Spleen (tissue), 11 donors: Measurements from ENCODE around the gene KIAA0825. TPM values are rescaled to one million over a fixed set of nuclear protein-coding genes. Genes with fewer than 3 reads are reported as not detected.
"Not testable (repeated sequence)": the region's sequence is repeated elsewhere in the genome, so short reads cannot be mapped to it uniquely, and the experiment has no call there.

Source experiments
- DNase-seq: peaks from one replicate; pipeline ENCODE4 v3.0.0-alpha.2; 2020
- H3K27ac ChIP-seq, 8 donors: fragments of 200-600 bp; sonication (generic) in 7 of 8; 1 replicate in 4 of 8; 2 replicates in 4 of 8; pipeline versions ENCODE4 v1.5.0 to v1.8.0; 2016 to 2021; ENCODE audit warnings: inconsistent platforms in 4 of 8, mild to moderate bottlenecking in 4 of 8, moderate library complexity in 1 of 8
- H3K27me3 ChIP-seq, 7 donors: fragments of 200-600 bp; sonication (generic) in 6 of 7; replicated peaks in 1 of 7; 1 replicate in 4 of 7; 2 replicates in 3 of 7; pipeline versions ENCODE4 v1.5.0 to v1.8.0; 2016 to 2021; ENCODE audit warnings: inconsistent platforms in 3 of 7, mild to moderate bottlenecking in 1 of 7
- H3K36me3 ChIP-seq, 6 donors: fragments of 200-600 bp; sonication (generic) in 5 of 6; 1 replicate in 4 of 6; 2 replicates in 2 of 6; pipeline versions ENCODE4 v1.5.0 to v1.8.0; 2016 to 2021; ENCODE audit warnings: inconsistent platforms in 2 of 6
- H3K4me1 ChIP-seq, 6 donors: fragments of 200-600 bp; sonication (generic) in 5 of 6; 1 replicate in 3 of 6; 2 replicates in 3 of 6; pipeline versions ENCODE4 v1.5.0 to v1.8.0; 2016 to 2021; ENCODE audit warnings: inconsistent platforms in 3 of 6
- H3K4me3 ChIP-seq, 8 donors: fragments of 200-600 bp; sonication (generic) in 7 of 8; 1 replicate in 4 of 8; 2 replicates in 4 of 8; pipeline versions ENCODE4 v1.5.0 to v1.8.0; 2016 to 2021; ENCODE audit warnings: inconsistent platforms in 4 of 8, mild to moderate bottlenecking in 4 of 8, moderate library complexity in 2 of 8
- H3K9me3 ChIP-seq, 8 donors: fragments of 200-600 bp; sonication (generic) in 7 of 8; 1 replicate in 4 of 8; 2 replicates in 4 of 8; pipeline versions ENCODE4 v1.5.0 to v1.8.0; 2016 to 2021; ENCODE audit warnings: inconsistent platforms in 4 of 8
- POLR2A ChIP-seq, 3 donors: fragments of 450-650 bp; IDR thresholded peaks; one replicate each; pipeline ENCODE4 v1.5.1; 2017; ENCODE audit warnings: antibody characterized with exemption in 3 of 3, mild to moderate bottlenecking in 1 of 3
- POLR2AphosphoS5 ChIP-seq, 3 donors: sonication (generic); formaldehyde crosslinking; IDR thresholded peaks; one replicate each; pipeline ENCODE4 v1.5.1; 2017; ENCODE audit warnings: antibody characterized with exemption in 3 of 3
- WGBS, 5 donors: extraction: QIAGEN DNeasy Blood & Tissue Kit in 3 of 5; methylation state at CpG; one replicate each; pipeline versions ENCODE4 v1.1.5 to v1.1.7; 2013 to 2018; 5-methylcytosine and 5-hydroxymethylcytosine counted together
- intact Hi-C: fragments of 100-400 bp; cut with DNase I; formaldehyde crosslinking; loops from one replicate; pipeline ENCODE4 v1.15.0; 2023; ENCODE audit warnings: low total_unique reads
- polyA plus RNA-seq, 3 donors: library from polyadenylated mRNA; stranded (reverse); fragments of 200-250 nt; gene quantifications; one replicate each; pipeline ENCODE4 v1.2.1, GENCODE V29; 2013
- total RNA-seq, 7 donors: library from RNA; depleted of rRNA in 3 of 7; stranded (reverse); fragments of >200 nt in 3 of 7; fragmentation: NEBNext Ultra II Directional in 4 of 7; extraction: Animal tissue kit (Norgen Biotek cat#: 25700) in 4 of 7; gene quantifications; one replicate each; pipeline versions ENCODE4 v1.1.0 to v1.2.1, GENCODE V29; 2016 to 2021
- TF ChIP-seq, protein P1 (sequence below), 11 experiments: fragments of 200-600 bp in 7 of 11; fragments of 450-650 bp in 4 of 11; sonication (generic) in 4 of 11; IDR thresholded peaks in 8 of 11; conservative IDR thresholded peaks in 3 of 11; 1 replicate in 7 of 11; 2 replicates in 4 of 11; pipeline versions ENCODE4 v1.4.0 to v1.8.0; 2016 to 2021; ENCODE audit warnings: antibody characterized with exemption in 11 of 11, inconsistent platforms in 4 of 11, mild to moderate bottlenecking in 1 of 11
- donor health status: healthy with polysubstance abuse.
- donor health status: DM: no; HTN: no; CAD: no; lungs with moderate emphysema.
- donor health status: DM: no; HTN: no; CAD: no.
- donor health status: Bipolar disorder and iron deficiency.
- donor health status: healthy.
- donor health status: DM: no; HTN: no; CAD: no.
- donor health status: DM: yes; HTN: yes; CAD: no.

The KIAA0825 gene
- total and polyA plus RNA-seq, 10 donors, result 0.20 to 13.5 (median 6.0) TPM

DNA sequence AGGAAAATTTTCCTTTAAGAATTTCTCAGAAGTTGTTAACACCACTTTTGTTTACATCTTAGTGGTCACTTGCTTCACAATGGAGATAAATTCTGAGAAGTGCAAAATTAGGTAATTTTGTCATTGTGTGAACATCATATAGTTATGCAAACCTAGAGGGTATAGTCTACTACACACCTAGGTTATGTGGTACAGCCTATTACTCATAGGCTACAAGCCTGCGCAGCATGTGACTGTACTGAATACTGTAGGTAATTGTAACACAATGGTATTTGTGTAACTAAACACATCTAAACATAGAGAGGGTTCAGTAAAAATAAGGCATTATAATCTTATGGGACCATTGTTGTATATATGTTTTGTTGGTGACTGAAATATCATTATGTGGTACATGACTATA is 488.3 kb downstream of the KIAA0825 start:
- TF ChIP-seq POLR2A (IDR thresholded peaks at IDR 0.05) (no peak), POLR2AphosphoS5 (IDR thresholded peaks at IDR 0.05) (no peak)
- TF ChIP-seq, protein P1, sequence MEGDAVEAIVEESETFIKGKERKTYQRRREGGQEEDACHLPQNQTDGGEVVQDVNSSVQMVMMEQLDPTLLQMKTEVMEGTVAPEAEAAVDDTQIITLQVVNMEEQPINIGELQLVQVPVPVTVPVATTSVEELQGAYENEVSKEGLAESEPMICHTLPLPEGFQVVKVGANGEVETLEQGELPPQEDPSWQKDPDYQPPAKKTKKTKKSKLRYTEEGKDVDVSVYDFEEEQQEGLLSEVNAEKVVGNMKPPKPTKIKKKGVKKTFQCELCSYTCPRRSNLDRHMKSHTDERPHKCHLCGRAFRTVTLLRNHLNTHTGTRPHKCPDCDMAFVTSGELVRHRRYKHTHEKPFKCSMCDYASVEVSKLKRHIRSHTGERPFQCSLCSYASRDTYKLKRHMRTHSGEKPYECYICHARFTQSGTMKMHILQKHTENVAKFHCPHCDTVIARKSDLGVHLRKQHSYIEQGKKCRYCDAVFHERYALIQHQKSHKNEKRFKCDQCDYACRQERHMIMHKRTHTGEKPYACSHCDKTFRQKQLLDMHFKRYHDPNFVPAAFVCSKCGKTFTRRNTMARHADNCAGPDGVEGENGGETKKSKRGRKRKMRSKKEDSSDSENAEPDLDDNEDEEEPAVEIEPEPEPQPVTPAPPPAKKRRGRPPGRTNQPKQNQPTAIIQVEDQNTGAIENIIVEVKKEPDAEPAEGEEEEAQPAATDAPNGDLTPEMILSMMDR (IDR thresholded peaks at IDR 0.05 in 8 of 11, conservative IDR thresholded peaks at IDR 0.05 in 3 of 11), result no peak
- intact Hi-C loops, result no loop called here
- no peak for DNase-seq
- Histone ChIP-seq H3K27me3 (no peaks in the 10 kb centered on the region), H3K9me3 (peaks cover 0 to 21% (median 7%) of the 10 kb centered on the region in 8 donors), H3K4me3 (no peak overlapping the region), H3K4me1 (no peaks in the 10 kb centered on the region), H3K36me3 (no peaks in the 10 kb centered on the region), H3K27ac (no peak overlapping the region)
- 92 to 100% (median 97%) methylated on average over 1 of the region's 1 CpG for WGBS, 5 donors

DNA sequence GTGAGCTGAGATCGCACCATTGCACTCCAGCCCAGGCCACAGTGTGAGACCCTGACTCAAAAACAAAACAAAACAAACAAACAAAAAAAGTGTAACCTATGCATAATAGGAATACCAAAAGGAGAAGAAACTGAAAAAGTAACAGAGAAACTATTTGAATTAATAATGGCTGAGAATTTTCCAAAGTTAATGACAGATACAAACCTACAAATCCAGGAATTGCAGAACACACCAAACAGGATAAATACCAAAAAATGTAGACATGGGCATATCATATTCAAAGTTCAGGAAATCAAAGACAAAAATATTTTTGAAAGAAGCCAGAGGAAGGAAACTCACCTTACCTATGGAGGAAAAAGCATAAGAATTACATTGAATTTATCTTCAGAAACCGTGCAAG is 493.3 kb downstream of the KIAA0825 start:
- H3K36me3 ChIP-seq, result no peaks in the 10 kb centered on the region
- no peak overlapping the region for H3K4me3 ChIP-seq
- H3K27me3 ChIP-seq, result no peaks in the 10 kb centered on the region
- no peaks in the 10 kb centered on the region for H3K9me3 ChIP-seq
- TF ChIP-seq POLR2AphosphoS5 (IDR thresholded peaks at IDR 0.05) (no peak), POLR2A (IDR thresholded peaks at IDR 0.05) (no peak)
- TF ChIP-seq, protein P1 (IDR thresholded peaks at IDR 0.05 in 8 of 11, conservative IDR thresholded peaks at IDR 0.05 in 3 of 11), result no peak
- intact Hi-C loops, result no loop called here
- no peaks in the 10 kb centered on the region for H3K4me1 ChIP-seq
- no peak overlapping the region for H3K27ac ChIP-seq
- WGBS, 5 donors, result 74 to 86% (median 82%) methylated on average over 2 of the region's 2 CpGs
- DNase-seq, result no peak

DNA sequence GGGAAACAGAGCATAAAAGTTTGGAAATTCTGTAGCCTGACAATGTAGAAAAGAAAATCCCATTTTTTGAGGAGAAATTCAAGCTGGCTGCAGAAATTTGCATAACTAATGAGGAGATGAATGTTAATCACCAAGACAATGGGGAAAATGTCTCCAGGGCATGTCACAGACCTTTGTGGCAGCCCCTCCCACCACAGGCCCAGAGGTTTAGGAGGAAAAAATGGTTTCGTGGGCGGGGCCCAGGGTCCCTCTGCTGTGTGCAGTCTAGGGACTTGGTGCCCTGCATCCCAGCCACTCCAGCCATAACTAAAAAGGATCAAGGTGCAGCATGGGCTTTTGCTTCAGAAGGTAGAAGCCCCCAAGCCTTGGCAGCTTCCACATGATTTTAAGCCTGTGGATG is 502.1 kb downstream of the KIAA0825 start:
- not testable (repeated sequence) for H3K4me3 ChIP-seq

DNA sequence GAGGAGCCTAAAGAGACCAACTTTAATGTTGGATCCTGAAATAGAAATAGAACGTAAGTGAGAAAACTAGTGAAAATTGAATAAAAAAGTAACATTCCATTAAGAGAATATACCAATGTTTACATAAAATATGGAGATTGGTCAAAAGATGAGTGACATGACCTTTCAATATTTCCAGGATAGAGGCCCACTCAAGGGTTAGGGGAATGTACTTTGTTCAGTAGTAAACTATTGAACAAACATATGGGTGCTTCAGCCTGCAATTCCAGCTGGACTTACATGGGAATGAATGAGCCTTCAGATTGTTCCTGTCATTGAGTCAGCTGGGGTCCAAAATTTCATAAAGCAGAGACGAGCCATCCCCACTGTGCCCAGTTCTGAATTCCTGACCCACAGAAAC is 505.3 kb downstream of the KIAA0825 start:
- H3K27ac ChIP-seq, result no peak overlapping the region
- no peak overlapping the region for H3K4me3 ChIP-seq
- H3K36me3 ChIP-seq, result no peaks in the 10 kb centered on the region
- intact Hi-C loops, result no loop called here
- DNase-seq, result no peak
- H3K27me3 ChIP-seq, result no peaks in the 10 kb centered on the region
- peaks cover 0 to 25% (median 15%) of the 10 kb centered on the region in 8 donors for H3K9me3 ChIP-seq
- 94 to 99% (median 96%) methylated on average over 2 of the region's 2 CpGs for WGBS, 5 donors
- H3K4me1 ChIP-seq, result peaks cover 0 to 30% (median 15%) of the 10 kb centered on the region in 6 donors
- no peak for TF ChIP-seq POLR2A (IDR thresholded peaks at IDR 0.05)
- TF ChIP-seq, protein P1 (IDR thresholded peaks at IDR 0.05 in 8 of 11, conservative IDR thresholded peaks at IDR 0.05 in 3 of 11), result no peak
- TF ChIP-seq POLR2AphosphoS5 (IDR thresholded peaks at IDR 0.05), result no peak

More for the DNA sequence above, 502.1 kb downstream of the KIAA0825 start:
- H3K36me3 ChIP-seq, H3K27ac ChIP-seq, DNase-seq, intact Hi-C loops, H3K27me3 ChIP-seq, H3K4me1 ChIP-seq: not testable (repeated sequence)
- H3K9me3 ChIP-seq, result peaks cover 0 to 28% (median 15%) of the 10 kb centered on the region in 8 donors
- WGBS, 5 donors, result 74 to 96% (median 89%) methylated on average over 2 of the region's 2 CpGs
